Liver (tissue), 9 donors: Measurements from ENCODE around the gene SLMAP. TPM values are rescaled to one million over a fixed set of nuclear protein-coding genes. Genes with fewer than 3 reads are reported as not detected.

Experiments used
- DNase-seq: peaks from one replicate; pipeline ENCODE4 v3.0.0-alpha.2; 2017; ENCODE audit warnings: low spot score
- H3K27ac ChIP-seq, 2 donors: one replicate each; pipeline ENCODE4 v1.7.0; 2013; ENCODE audit warnings: inconsistent platforms in 2 of 2, low read length in 2 of 2, control low read depth in 1 of 2, low read depth in 1 of 2, mild to moderate bottlenecking in 1 of 2
- H3K27me3 ChIP-seq, 4 donors: one replicate each; pipeline versions ENCODE4 v1.6.1 to v1.7.0; 2013; ENCODE audit warnings: low read length in 3 of 4, inconsistent platforms in 1 of 4, mild to moderate bottlenecking in 1 of 4, moderate library complexity in 1 of 4; ENCODE audit not compliant: control insufficient read depth in 4 of 4, insufficient read depth in 4 of 4
- H3K36me3 ChIP-seq, 4 donors: one replicate each; pipeline versions ENCODE4 v1.6.1 to v1.7.0; 2013; ENCODE audit warnings: low read length in 3 of 4, mild to moderate bottlenecking in 3 of 4, low read depth in 1 of 4, moderate library complexity in 1 of 4; ENCODE audit not compliant: control insufficient read depth in 4 of 4, insufficient read depth in 3 of 4
- H3K4me1 ChIP-seq, 4 donors: one replicate each; pipeline versions ENCODE4 v1.6.1 to v1.7.0; 2013; ENCODE audit warnings: low read length in 3 of 4, mild to moderate bottlenecking in 3 of 4, moderate library complexity in 1 of 4; ENCODE audit not compliant: control insufficient read depth in 4 of 4, insufficient read depth in 4 of 4
- H3K4me3 ChIP-seq, 3 donors: one replicate each; pipeline versions ENCODE4 v1.6.1 to v1.7.0; 2013; ENCODE audit warnings: low read length in 3 of 3, control low read depth in 1 of 3, low read depth in 1 of 3, mild to moderate bottlenecking in 1 of 3
- H3K9ac ChIP-seq, 2 donors: one replicate each; pipeline ENCODE4 v1.7.0; 2013; ENCODE audit warnings: low read length in 2 of 2, mild to moderate bottlenecking in 2 of 2, moderate library complexity in 2 of 2, control low read depth in 1 of 2, low read depth in 1 of 2
- H3K9me3 ChIP-seq, 4 donors: one replicate each; pipeline versions ENCODE4 v1.6.1 to v1.7.0; 2013; ENCODE audit warnings: low read length in 3 of 4; ENCODE audit not compliant: control insufficient read depth in 4 of 4
- ATF3 ChIP-seq: IDR thresholded peaks from 2 replicates; pipeline ENCODE4 v1.6.1; 2016; ENCODE audit warnings: antibody characterized with exemption
- CTCF ChIP-seq: fragments of 150-350 bp; IDR thresholded peaks from 2 replicates; pipeline ENCODE4 v1.5.1; 2017; ENCODE audit warnings: improper control_type of control experiment, low read depth, low read length; ENCODE audit not compliant: missing input control
- EGR1 ChIP-seq, 2 donors: IDR thresholded peaks; 2 replicates each; pipeline ENCODE4 v1.6.1; 2016 to 2018; ENCODE audit warnings: antibody characterized with exemption in 2 of 2, low read depth in 2 of 2
- FOXA1 ChIP-seq: IDR thresholded peaks from 2 replicates; pipeline ENCODE4 v1.6.1; 2016; ENCODE audit warnings: antibody characterized with exemption
- FOXA2 ChIP-seq: IDR thresholded peaks from 2 replicates; pipeline ENCODE4 v1.6.1; 2016; ENCODE audit warnings: antibody characterized with exemption
- GABPA ChIP-seq, 2 donors: IDR thresholded peaks in 1 of 2; conservative IDR thresholded peaks in 1 of 2; 2 replicates each; pipeline ENCODE4 v1.6.1; 2016; ENCODE audit warnings: antibody characterized with exemption in 2 of 2, mild to moderate bottlenecking in 1 of 2, moderate library complexity in 1 of 2
- HNF4A ChIP-seq, 2 donors: conservative IDR thresholded peaks; 2 replicates each; pipeline ENCODE4 v1.6.1; 2016; ENCODE audit warnings: antibody characterized with exemption in 2 of 2, mild to moderate bottlenecking in 2 of 2
- HNF4G ChIP-seq: IDR thresholded peaks from 2 replicates; pipeline ENCODE4 v1.6.1; 2016; ENCODE audit warnings: antibody characterized with exemption
- JUND ChIP-seq, 2 donors: IDR thresholded peaks; 2 replicates each; pipeline ENCODE4 v1.6.1; 2016; ENCODE audit warnings: antibody characterized with exemption in 2 of 2
- MAX ChIP-seq: IDR thresholded peaks from 2 replicates; pipeline ENCODE4 v1.6.1; 2016; ENCODE audit warnings: antibody characterized with exemption
- NR2F2 ChIP-seq: IDR thresholded peaks from 2 replicates; pipeline ENCODE4 v1.6.1; 2016; ENCODE audit warnings: antibody characterized with exemption
- RAD21 ChIP-seq, 2 donors: IDR thresholded peaks; 2 replicates each; pipeline ENCODE4 v1.6.1; 2016; ENCODE audit warnings: antibody characterized with exemption in 2 of 2, mild to moderate bottlenecking in 2 of 2
- REST ChIP-seq: IDR thresholded peaks from 2 replicates; pipeline ENCODE4 v1.6.1; 2016; ENCODE audit warnings: antibody characterized with exemption, mild to moderate bottlenecking
- RXRA ChIP-seq, 2 donors: IDR thresholded peaks; 2 replicates each; pipeline ENCODE4 v1.6.1; 2017 to 2018; ENCODE audit warnings: antibody characterized with exemption in 2 of 2, mild to moderate bottlenecking in 1 of 2
- SP1 ChIP-seq: IDR thresholded peaks from 2 replicates; pipeline ENCODE4 v1.6.1; 2018; ENCODE audit warnings: antibody characterized with exemption, mild to moderate bottlenecking
- TAF1 ChIP-seq: conservative IDR thresholded peaks from 2 replicates; pipeline ENCODE4 v1.6.1; 2016; ENCODE audit warnings: antibody characterized with exemption, mild to moderate bottlenecking
- YY1 ChIP-seq: IDR thresholded peaks from 2 replicates; pipeline ENCODE4 v1.6.1; 2016; ENCODE audit warnings: antibody characterized with exemption, mild to moderate bottlenecking
- ZBTB33 ChIP-seq: IDR thresholded peaks from 2 replicates; pipeline ENCODE4 v1.6.1; 2016; ENCODE audit warnings: antibody characterized with exemption
- WGBS: extraction: QIAGEN DNeasy Blood & Tissue Kit; methylation state at CpG from one replicate; pipeline ENCODE4 v1.1.7; 2013; 5-methylcytosine and 5-hydroxymethylcytosine counted together
- polyA plus RNA-seq, 2 donors: library from polyadenylated mRNA; stranded (reverse) in 1 of 2; unstranded in 1 of 2; fragments of 200-250 nt in 1 of 2; fragments of >200 nt in 1 of 2; fragmentation: Nextera tagmentation in 1 of 2; extraction: Ambion mirVana in 1 of 2; gene quantifications; one replicate each; pipeline versions ENCODE4 v1.2.1 to v1.2.3, GENCODE V29; 2013 to 2015
- total RNA-seq, 2 donors: library from RNA; depleted of rRNA; stranded (reverse); fragments of >200 nt; gene quantifications; one replicate each; pipeline ENCODE4 v1.2.3, GENCODE V29; 2014
- donor health status: healthy.
- donor health status: healthy.
- donor health status: healthy.
- donor health status: healthy.
- donor health status: healthy.

The SLMAP gene
- total and polyA plus RNA-seq, 4 donors: 10.2 to 37.8 (median 19.4) TPM

GRCh38 chr3:57832900-57833313 lies 76.8 kb downstream of the SLMAP start:
- WGBS: 92% methylated on average over 1 of the region's 1 CpG
- H3K4me3 ChIP-seq: no peak overlapping the region
- no peak for DNase-seq
- H3K27ac ChIP-seq: no peak overlapping the region
- no peaks in the 10 kb centered on the region for H3K27me3 ChIP-seq
- TF ChIP-seq JUND (IDR thresholded peaks at IDR 0.05) (no peak), YY1 (no peak), MAX (no peak), ATF3 (no peak), GABPA (IDR thresholded peaks at IDR 0.05 in 1 of 2, conservative IDR thresholded peaks at IDR 0.05 in 1 of 2) (no peak), NR2F2 (no peak), RAD21 (IDR thresholded peaks at IDR 0.05) (no peak), FOXA1 (no peak), ZBTB33 (no peak), CTCF (no peak), FOXA2 (no peak), REST (no peak), HNF4A (conservative IDR thresholded peaks at IDR 0.05) (no peak), EGR1 (IDR thresholded peaks at IDR 0.05; ENCODE audit: low read depth in 2 of 2) (no peak), HNF4G (no peak), TAF1 (no peak), SP1 (no peak), RXRA (IDR thresholded peaks at IDR 0.05) (no peak)
- no peak overlapping the region for H3K9ac ChIP-seq
- H3K9me3 ChIP-seq: no peaks in the 10 kb centered on the region
- peaks cover 0 to 5% (median 2%) of the 10 kb centered on the region in 4 donors for H3K36me3 ChIP-seq
- H3K4me1 ChIP-seq: peaks cover 0 to 4% (median 0%) of the 10 kb centered on the region in 4 donors
